MG63 (cell line): ENCODE results near the gene NFIB. TPM values are rescaled to one million over a fixed set of nuclear protein-coding genes. Genes with fewer than 3 reads are reported as not detected.

ENCODE experiments used
- DNase-seq: peaks from one replicate; pipeline ENCODE4 v3.0.0-alpha.2; 2020
- H3K27me3 ChIP-seq: fragments of 250-450 bp; sonication (Bioruptor Pico); 2 replicates; pipeline ENCODE4 v1.5.1; 2020; ENCODE audit warnings: mild to moderate bottlenecking, moderate library complexity
- H3K36me3 ChIP-seq: fragments of 250-450 bp; sonication (Bioruptor Pico); 2 replicates; pipeline ENCODE4 v1.5.1; 2020; ENCODE audit warnings: mild to moderate bottlenecking, moderate library complexity
- H3K4me3 ChIP-seq: fragments of 250-450 bp; sonication (Bioruptor Pico); 2 replicates; pipeline ENCODE4 v1.5.1; 2020; ENCODE audit warnings: mild to moderate bottlenecking, moderate library complexity
- H3K9me3 ChIP-seq: fragments of 250-450 bp; sonication (Bioruptor Pico); 2 replicates; pipeline ENCODE4 v1.5.1; 2020; ENCODE audit warnings: mild to moderate bottlenecking, moderate library complexity
- total RNA-seq: library from RNA; depleted of rRNA; stranded (reverse); fragments of >200 nt; shearing (Covaris generic); gene quantifications from 2 replicates; pipeline ENCODE4 v1.2.3, GENCODE V29; 2014; ENCODE audit warnings: low replicate concordance

Gene NFIB
- total RNA-seq, 1 experiment from 2014 or later, result 47.3 TPM

GRCh38 chr9:14327036-14327435, 13.1 kb upstream of the NFIB start:
- DNase-seq, result peak; percentile 77
- H3K9me3 ChIP-seq, result no peaks in the 10 kb centered on the region
- no peak overlapping the region for H3K4me3 ChIP-seq
- no peaks in the 10 kb centered on the region for H3K36me3 ChIP-seq
- H3K27me3 ChIP-seq, result no peaks in the 10 kb centered on the region

GRCh38 chr9:14326264-14326826, 12.4 kb upstream of the NFIB start:
- H3K4me3 ChIP-seq, result no peak overlapping the region
- no peaks in the 10 kb centered on the region for H3K36me3 ChIP-seq
- H3K9me3 ChIP-seq, result no peaks in the 10 kb centered on the region
- DNase-seq, result peak; percentile 87
- no peaks in the 10 kb centered on the region for H3K27me3 ChIP-seq

- no peak for DNase-seq
- H3K36me3 ChIP-seq, result no peaks in the 10 kb centered on the region
- H3K27me3 ChIP-seq, result no peaks in the 10 kb centered on the region
- no peaks in the 10 kb centered on the region for H3K9me3 ChIP-seq
- H3K4me3 ChIP-seq, result no peak overlapping the region
These were observed 11.2 kb upstream of the NFIB start for GRCh38 chr9:14325147-14325546.

GRCh38 chr9:14323985-14324650, 10.2 kb upstream of the NFIB start:
- no peaks in the 10 kb centered on the region for H3K27me3 ChIP-seq
- H3K9me3 ChIP-seq, result no peaks in the 10 kb centered on the region
- DNase-seq, result no peak
- H3K4me3 ChIP-seq, result no peak overlapping the region
- H3K36me3 ChIP-seq, result no peaks in the 10 kb centered on the region

GRCh38 chr9:14323083-14323971, 9.4 kb upstream of the NFIB start:
- Histone ChIP-seq H3K4me3 (peak overlapping the region; percentile 61), H3K36me3 (no peaks in the 10 kb centered on the region), H3K9me3 (no peaks in the 10 kb centered on the region), H3K27me3 (no peaks in the 10 kb centered on the region)
- DNase-seq, result no peak

- H3K27me3 ChIP-seq, result no peaks in the 10 kb centered on the region
- H3K4me3 ChIP-seq, result peak overlapping the region; percentile 61
- no peaks in the 10 kb centered on the region for H3K36me3 ChIP-seq
- DNase-seq, result peak; percentile 100
- no peaks in the 10 kb centered on the region for H3K9me3 ChIP-seq
These were observed 8.5 kb upstream of the NFIB start for GRCh38 chr9:14322211-14323082.

GRCh38 chr9:14321517-14322130, 7.7 kb upstream of the NFIB start:
- Histone ChIP-seq H3K4me3 (peak overlapping the region; percentile 61), H3K36me3 (no peaks in the 10 kb centered on the region), H3K27me3 (no peaks in the 10 kb centered on the region), H3K9me3 (no peaks in the 10 kb centered on the region)
- no peak for DNase-seq

GRCh38 chr9:14320271-14321181, 6.6 kb upstream of the NFIB start:
- Histone ChIP-seq H3K27me3 (no peaks in the 10 kb centered on the region), H3K36me3 (no peaks in the 10 kb centered on the region), H3K4me3 (peak overlapping the region; percentile 61), H3K9me3 (no peaks in the 10 kb centered on the region)
- DNase-seq, result peak; percentile 93

- no peaks in the 10 kb centered on the region for H3K27me3 ChIP-seq
These were observed 5.1 kb upstream of the NFIB start for GRCh38 chr9:14318934-14319580.

GRCh38 chr9:14318361-14318760, 4.4 kb upstream of the NFIB start:
- Histone ChIP-seq H3K9me3 (no peaks in the 10 kb centered on the region), H3K36me3 (peaks cover 3% of the 10 kb centered on the region; the same call in 1 of the 2 replicates), H3K27me3 (no peaks in the 10 kb centered on the region), H3K4me3 (no peak overlapping the region)
- no peak for DNase-seq

More at GRCh38 chr9:14318934-14319580, 5.1 kb upstream of the NFIB start:
- no peak for DNase-seq
- no peaks in the 10 kb centered on the region for H3K36me3 ChIP-seq
- H3K9me3 ChIP-seq, result no peaks in the 10 kb centered on the region
- H3K4me3 ChIP-seq, result no peak overlapping the region

- H3K4me3 ChIP-seq, result no peak overlapping the region
- H3K9me3 ChIP-seq, result no peaks in the 10 kb centered on the region
- no peak for DNase-seq
- no peaks in the 10 kb centered on the region for H3K27me3 ChIP-seq
- peaks cover 4% of the 10 kb centered on the region; the same call in 1 of the 2 replicates for H3K36me3 ChIP-seq
These were observed 3.9 kb upstream of the NFIB start for GRCh38 chr9:14317667-14318320.

- H3K4me3 ChIP-seq, result no peak overlapping the region
- peaks cover 4% of the 10 kb centered on the region; the same call in 1 of the 2 replicates for H3K36me3 ChIP-seq
- no peaks in the 10 kb centered on the region for H3K9me3 ChIP-seq
- DNase-seq, result no peak
- no peaks in the 10 kb centered on the region for H3K27me3 ChIP-seq
These were observed 2.8 kb upstream of the NFIB start for GRCh38 chr9:14316602-14317300.

- DNase-seq, result peak; percentile 48
- Histone ChIP-seq H3K4me3 (peak overlapping the region; percentile 88), H3K36me3 (peaks cover 4% of the 10 kb centered on the region; the same call in 1 of the 2 replicates), H3K9me3 (no peaks in the 10 kb centered on the region), H3K27me3 (no peaks in the 10 kb centered on the region)
These were observed 2.1 kb upstream of the NFIB start for GRCh38 chr9:14315875-14316601.
